CD4-positive, alpha-beta T cell treated with Interleukin-10 for 1 hour (primary cell): ENCODE measurements around the gene CAMKK2.
"Not testable (repeated sequence)": the region's sequence is repeated elsewhere in the genome, so short reads cannot be mapped to it uniquely, and the experiment has no call there.

ENCODE experiments used
- DNase-seq: peaks from one replicate; pipeline ENCODE4 v3.0.0-alpha.2; 2020

The CAMKK2 gene

DNA sequence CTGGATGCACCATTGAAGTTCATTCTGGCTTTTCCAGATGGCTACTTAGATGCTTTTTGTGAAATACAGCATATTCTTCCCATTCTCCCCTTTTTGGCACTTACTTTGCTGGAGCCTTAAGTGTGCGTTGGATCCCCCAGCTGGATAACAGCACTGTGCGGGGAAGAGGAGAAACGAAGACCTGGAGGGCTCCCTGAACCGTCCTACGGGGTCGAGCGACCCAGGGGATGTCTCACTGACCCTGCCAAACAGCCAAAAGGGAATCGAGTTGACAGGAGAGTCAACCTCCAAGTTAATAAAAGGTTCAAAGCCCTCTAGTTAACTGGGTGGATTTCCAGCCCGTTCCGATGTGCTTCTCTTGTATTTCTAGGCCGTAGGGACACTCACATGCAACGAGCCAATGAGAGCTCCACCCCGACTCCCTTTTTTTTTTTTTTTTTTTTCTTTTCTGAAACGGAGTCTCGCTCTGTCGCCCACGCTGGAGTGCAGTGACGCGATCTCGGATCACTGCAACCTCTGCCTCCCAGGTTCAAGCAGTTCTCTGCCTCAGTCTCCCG lies 1.0 kb upstream of the CAMKK2 start:
- peak; percentile 6 for DNase-seq

GRCh38 chr12:121295746-121296617 lies 527 bp downstream of the CAMKK2 start:
- peak; percentile 2 for DNase-seq

GRCh38 chr12:121295116-121295745 lies 1.3 kb downstream of the CAMKK2 start:
- peak; percentile 4 for DNase-seq

- DNase-seq, result no peak
These were observed 2.2 kb downstream of the CAMKK2 start for GRCh38 chr12:121294151-121294889.

DNA sequence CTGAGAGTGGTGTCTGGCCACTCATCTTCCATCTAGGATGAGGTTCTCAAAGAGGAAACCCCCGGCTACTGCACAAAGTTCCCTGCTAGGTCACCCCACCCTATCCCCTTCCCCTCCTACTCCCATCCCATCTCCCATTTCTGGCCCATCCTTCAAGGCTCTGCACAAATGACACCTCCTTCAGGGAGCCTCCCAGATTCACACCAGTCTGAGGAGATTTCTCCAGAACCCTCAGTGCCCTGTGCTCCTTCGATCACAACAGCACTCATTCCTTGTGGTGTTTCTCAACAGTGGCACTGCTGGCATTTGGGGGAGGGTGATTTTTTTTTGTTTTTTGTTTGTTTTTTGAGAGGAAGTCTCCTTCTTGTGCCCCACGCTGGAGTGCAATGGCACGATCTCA lies 2.9 kb downstream of the CAMKK2 start:
- DNase-seq, result no peak

DNA sequence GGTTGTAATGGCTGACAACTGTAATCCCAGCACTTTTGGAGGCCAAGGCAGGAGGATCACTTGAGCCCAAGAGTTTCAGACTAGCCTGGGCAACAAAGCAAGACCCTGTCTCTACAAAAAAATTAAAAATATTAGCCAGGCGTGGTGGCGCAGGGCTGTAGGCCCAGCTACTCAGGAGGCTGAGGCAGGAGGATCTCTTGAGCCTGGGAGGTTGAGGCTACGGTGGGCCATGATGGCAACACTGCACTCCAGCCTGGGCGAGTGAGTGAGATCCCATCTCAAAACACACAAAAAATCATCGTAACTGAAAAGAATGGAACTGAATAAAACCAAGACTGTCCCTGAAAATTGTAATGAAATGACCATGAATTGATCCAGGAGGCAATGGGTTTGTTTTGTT lies 6.1 kb downstream of the CAMKK2 start:
- no peak for DNase-seq

DNA sequence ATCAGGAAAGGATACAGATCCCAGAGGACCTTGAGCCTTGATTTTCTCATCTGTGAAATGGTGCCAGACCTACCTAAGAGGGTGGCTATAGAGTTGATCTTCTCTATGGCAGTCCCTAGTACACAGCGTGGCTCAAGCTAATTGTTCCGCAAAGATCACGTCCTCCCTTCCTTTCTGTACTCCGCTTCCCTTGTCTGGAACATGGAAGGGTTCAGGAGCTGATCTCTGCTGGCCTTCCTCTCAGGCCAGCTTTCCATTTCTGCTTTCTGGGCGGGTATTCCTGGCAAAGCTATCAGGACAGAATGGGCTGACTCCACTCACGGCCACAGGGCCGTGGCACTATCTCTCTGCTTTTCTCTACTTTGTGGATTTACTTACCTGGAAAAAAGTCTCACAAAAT lies 6.5 kb downstream of the CAMKK2 start:
- DNase-seq, result no peak

DNA sequence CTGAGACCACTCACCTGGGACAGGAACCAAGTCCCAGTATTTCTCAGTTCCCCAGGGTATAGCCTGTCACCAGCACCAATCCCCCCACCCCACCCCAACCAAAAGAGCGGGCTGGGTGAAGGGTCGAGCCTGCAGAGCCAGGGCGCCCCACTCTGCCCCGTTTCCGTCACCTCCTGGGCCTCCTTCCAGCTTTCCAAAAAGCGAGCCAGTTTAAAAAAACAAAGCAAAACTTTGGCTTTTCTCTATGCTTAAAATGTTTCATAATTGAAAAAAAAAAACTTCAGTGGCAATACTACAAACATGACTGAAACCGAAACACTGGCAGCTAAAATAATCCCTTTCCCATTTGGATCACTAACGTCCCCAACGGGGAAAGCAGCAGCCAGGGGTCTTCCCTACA lies 7.5 kb downstream of the CAMKK2 start:
- DNase-seq, result no peak

GRCh38 chr12:121288158-121288845 lies 8.2 kb downstream of the CAMKK2 start:
- no peak for DNase-seq

DNA sequence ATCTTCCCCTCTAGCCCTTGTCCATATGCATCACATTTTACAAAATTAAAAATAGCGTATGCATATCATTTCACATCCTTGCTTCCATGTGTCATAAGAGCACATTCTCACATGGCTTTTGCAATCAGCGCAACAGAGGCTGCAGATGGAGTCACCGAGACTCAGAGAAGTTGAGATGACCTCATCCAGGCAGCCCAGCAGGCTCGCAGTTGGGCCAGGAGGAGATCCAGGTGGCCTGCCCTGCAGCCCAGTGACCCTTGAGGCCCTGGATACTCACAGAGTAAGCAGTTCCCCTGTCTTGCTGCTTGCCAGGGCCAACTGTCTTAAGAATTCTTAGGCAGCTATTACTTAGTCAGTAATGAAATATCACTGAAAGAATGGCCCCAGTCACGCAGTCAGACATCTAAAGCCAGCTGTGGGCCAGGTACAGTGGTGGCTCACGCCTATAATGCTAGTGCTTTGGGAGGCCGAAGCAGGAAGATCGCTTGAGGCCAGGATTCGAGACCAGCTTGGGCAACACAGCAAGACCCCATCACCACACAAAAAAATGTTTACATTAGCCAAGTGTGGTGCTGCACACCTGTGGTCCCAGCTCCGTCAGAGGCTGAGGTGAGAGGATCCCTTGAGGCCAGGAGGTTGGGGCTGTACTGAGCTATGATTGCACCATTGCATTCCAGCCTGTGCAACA lies 9.1 kb downstream of the CAMKK2 start:
- no peak for DNase-seq

GRCh38 chr12:121285856-121286255 lies 10.7 kb downstream of the CAMKK2 start:
- DNase-seq, result no peak

DNA sequence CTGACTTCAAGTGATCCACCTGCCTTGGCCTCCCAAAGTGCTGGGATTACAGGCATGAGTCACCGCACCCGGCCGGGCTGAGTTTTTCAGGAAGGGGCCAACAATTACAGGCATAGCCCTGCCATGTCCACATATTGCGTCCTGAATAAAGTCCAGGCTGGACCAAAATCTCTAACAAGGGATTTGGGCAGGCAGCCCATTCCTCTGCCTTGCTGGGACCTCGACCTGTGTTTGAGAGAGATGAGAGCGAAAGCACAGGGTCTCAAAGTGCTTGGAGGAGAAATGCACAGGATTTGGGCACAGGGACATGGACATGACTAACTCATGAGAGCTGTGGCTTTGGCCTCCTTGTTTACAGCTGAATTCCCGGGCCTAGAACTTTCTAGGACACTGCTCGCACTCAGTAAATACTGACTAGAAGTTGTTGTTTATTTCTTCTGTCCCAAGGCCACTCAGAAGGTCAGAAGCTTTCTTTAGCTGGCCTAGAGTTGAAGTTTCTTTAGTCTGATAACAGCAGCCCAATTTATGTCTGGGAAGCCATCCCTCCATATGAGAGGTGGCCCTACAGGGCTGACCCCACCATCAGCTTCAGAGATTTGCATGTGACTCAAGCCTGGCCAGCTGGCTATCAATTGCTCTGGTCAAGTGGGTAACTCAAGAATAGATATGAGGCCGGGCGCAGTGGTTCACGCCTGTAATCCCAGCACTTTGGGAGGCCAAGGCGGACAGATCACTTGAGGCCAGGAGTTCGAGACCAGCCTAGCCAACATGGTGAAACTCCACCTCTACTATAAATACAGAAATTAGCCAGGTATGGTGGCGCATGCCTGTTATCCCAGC lies 11.7 kb downstream of the CAMKK2 start:
- no peak for DNase-seq

GRCh38 chr12:121283841-121284240 lies 12.7 kb downstream of the CAMKK2 start:
- DNase-seq, result no peak

- no peak for DNase-seq
These were observed 13.1 kb downstream of the CAMKK2 start for GRCh38 chr12:121283388-121283787.

DNA sequence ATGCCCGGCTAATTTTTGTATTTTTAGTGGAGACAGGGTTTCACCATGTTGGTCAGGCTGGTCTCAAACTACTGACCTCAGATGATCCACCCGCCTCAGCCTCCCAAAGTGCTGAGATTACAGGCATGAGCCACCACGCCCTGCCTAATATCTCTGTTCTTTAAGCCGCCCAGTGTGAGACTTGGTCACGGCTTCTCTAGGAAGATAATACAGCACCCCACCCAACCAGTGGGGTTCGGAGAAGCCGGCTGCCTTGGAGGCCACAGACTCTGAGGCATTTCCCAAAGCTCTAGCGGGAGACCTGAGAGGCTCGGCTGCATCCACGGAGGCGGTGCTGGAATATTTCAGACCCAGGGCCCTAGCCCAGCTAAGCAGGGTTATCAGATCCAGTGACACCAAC lies 13.6 kb downstream of the CAMKK2 start:
- DNase-seq, result not testable (repeated sequence)

DNA sequence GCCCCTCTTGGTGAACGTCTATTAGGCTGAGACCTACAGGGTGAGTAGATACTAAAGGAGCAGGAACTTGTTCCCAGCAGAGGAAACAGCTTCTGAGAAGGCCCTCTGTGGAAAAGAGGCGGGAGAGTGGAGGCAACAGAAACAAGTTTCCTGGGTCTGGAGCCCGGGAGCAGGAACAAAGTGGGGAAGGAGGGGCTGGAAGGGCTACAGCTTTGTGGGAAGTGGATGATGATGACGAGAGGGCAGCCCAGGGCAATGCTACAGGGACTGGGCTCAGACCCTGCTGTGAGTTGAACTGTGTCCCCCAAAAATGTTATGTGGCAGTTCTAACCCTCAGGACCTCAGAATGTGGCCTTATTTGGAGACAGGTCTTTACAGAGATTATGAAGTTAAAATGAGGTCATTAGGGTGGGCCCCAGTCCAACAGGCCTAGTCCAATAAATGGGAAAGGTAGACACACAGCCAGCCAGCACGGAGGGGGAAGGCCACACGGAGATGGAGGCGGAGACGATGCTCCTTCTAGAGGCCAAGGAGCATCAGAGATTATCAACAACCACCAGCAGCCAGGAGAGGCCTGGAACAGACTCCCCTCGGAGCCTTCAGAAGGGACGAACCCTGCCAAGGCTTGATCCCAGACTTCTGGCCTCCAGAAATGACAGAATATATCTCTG lies 14.3 kb downstream of the CAMKK2 start:
- DNase-seq, result no peak

- not testable (repeated sequence) for DNase-seq
These were observed 15.4 kb downstream of the CAMKK2 start for GRCh38 chr12:121281116-121281515.

DNA sequence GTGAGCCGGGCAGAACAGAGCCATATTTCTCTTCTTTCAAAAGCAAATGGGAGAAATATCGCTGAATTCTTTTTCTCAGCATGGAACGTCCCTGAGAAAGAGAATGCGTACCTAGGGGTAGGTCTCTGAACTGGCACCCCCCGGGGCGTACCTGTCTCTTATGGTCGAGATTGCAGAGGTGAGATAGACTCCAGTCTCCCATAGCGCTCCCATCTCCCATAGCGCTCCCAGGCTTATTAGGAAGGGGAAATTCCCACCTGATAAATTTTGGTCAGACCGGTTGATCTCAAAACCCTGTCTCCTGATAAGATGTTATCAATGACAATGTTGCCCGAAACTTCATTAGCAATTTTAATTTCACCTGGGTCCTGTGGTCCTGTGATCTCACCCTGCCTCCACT lies 16.0 kb downstream of the CAMKK2 start:
- DNase-seq, result not testable (repeated sequence)

DNA sequence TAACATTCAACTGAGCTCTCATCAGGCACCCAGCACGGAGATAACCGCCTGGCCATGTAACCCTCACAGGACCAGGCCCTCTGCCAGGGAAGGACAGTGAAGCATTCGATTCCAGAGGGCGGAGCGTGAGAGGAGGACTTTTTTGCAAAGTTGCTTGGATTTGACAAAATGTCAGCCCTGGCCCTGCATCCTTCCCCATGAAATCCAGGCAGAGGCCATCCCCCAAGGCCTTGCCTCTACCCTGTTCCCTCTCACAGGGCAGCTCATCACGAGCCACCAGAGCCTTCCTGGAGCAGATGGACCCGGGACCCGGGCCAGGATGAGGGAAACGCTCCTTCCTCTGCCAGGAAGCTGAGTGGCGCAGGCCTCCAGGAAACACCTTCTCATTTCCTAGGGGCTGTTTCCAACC lies 17.0 kb downstream of the CAMKK2 start:
- DNase-seq, result no peak

DNA sequence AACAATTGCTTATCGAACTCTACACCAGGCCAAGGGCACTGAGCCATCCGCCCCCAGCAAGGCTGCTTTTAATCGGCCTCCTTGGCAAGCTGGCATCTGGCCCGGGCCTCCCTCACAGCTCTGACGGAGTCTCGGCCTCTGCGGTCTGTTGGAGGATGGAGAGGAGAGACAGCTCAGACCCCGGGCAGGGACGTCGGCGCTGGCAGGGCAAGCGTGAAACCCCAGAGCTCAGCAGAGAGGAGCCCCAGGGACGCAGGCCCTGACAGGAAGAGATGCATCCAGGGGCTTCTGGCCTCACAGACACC lies 17.5 kb downstream of the CAMKK2 start:
- no peak for DNase-seq
